ENCODE results near the gene ITPA.

The ITPA gene

GRCh38 chr20:3227506-3227905, 18.2 kb downstream of the ITPA start:
- no peak for DNase-seq (ENCODE audit: low spot score)
- H3K27ac ChIP-seq: no peak overlapping the region
- no peak overlapping the region for H3K4me3 ChIP-seq
- TF ChIP-seq, protein P1, sequence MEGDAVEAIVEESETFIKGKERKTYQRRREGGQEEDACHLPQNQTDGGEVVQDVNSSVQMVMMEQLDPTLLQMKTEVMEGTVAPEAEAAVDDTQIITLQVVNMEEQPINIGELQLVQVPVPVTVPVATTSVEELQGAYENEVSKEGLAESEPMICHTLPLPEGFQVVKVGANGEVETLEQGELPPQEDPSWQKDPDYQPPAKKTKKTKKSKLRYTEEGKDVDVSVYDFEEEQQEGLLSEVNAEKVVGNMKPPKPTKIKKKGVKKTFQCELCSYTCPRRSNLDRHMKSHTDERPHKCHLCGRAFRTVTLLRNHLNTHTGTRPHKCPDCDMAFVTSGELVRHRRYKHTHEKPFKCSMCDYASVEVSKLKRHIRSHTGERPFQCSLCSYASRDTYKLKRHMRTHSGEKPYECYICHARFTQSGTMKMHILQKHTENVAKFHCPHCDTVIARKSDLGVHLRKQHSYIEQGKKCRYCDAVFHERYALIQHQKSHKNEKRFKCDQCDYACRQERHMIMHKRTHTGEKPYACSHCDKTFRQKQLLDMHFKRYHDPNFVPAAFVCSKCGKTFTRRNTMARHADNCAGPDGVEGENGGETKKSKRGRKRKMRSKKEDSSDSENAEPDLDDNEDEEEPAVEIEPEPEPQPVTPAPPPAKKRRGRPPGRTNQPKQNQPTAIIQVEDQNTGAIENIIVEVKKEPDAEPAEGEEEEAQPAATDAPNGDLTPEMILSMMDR (IDR thresholded peaks at IDR 0.05): no peak

DNA sequence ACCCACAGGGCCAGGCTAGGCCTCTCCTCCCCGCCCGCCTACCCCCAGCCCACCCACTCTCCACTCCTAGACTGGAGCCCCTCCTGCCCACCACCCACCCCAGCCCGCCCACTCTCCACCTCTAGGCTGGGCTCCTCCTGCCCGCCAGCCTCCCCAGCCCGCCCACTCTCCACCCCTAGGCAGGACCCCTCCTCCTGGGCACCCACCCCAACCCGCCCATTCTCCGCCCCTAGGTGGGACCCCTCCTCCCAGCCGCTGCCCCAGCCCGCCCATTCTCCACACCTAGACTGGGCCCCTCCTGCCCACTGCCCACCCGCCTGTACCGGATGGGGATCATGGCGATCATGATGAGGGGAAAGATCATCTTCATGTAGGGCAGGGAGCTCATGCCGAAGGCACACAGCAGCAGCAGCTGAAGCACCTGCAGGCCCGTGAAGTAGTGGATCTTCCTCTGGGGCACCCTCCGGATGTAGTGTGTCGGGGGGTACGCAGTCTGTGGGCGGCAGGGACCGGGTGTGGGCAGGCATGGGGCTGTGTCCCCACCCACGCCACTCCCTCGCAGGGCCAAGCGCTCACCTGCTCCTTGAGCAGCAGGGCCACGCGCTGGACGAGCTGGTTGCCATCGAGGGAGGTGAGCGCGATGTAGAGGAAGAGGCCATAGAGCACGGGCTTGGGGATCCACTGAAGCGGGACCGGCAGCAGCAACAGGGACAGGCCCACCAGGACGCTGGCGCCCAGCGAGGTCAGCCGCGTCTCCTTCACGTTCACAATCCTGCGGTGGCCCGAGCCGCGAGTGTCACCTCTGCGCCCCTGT, 18.8 kb downstream of the ITPA start:
- no peak for DNase-seq (ENCODE audit: low spot score)
- Histone ChIP-seq H3K4me3 (no peak overlapping the region), H3K27ac (no peak overlapping the region)
- TF ChIP-seq, protein P1 (IDR thresholded peaks at IDR 0.05): no peak

- Histone ChIP-seq H3K4me3 (no peak overlapping the region), H3K27ac (no peak overlapping the region)
- TF ChIP-seq, protein P1 (IDR thresholded peaks at IDR 0.05): no peak
- no peak for DNase-seq (ENCODE audit: low spot score)
Observed at GRCh38 chr20:3228750-3229032, 19.4 kb downstream of the ITPA start.

DNA sequence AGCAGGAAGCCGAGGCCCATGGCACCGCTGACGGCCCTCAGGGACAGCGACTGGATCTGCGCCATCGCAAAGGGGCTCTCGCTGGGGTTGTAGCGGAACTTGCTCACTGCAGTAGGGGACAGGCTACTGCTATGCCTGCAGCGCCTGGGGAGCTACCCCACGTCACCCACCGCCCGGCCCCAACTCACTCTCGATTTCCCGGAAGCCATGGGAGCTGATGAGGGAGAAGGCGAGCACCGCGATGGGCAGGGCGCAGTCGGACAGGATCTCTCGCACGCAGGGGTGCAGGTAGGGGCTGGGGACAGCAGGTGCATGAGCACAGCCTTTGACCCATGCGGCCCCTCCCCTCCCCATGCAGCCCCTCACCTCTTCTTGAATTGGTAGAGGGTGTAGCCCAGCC, 19.9 kb downstream of the ITPA start:
- Histone ChIP-seq H3K4me3 (no peak overlapping the region), H3K27ac (no peak overlapping the region)
- TF ChIP-seq, protein P1 (IDR thresholded peaks at IDR 0.05): no peak
- no peak for DNase-seq (ENCODE audit: low spot score)

DNA sequence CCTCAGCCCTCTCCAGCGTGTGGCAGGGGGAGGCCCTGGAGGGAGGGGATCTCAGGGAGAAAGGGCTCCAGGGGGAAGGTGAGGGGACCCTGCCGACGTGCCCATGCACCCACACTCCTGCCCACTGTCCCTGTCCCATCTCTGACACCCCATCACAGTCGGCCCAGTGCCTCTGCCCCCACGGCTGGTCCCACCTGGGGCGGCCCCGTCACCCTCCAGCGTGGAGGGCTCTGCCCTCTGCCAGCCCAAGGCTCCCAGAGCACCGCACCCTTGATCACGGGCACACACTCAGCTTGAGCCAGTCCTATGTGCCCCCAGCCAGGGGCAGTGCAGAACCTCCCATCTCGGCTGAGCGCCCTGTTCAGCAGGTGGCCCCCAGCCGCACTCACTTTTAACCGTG, 20.5 kb downstream of the ITPA start:
- Histone ChIP-seq H3K27ac (no peak overlapping the region), H3K4me3 (no peak overlapping the region)
- no peak for DNase-seq (ENCODE audit: low spot score)
- TF ChIP-seq, protein P1 (IDR thresholded peaks at IDR 0.05): no peak

DNA sequence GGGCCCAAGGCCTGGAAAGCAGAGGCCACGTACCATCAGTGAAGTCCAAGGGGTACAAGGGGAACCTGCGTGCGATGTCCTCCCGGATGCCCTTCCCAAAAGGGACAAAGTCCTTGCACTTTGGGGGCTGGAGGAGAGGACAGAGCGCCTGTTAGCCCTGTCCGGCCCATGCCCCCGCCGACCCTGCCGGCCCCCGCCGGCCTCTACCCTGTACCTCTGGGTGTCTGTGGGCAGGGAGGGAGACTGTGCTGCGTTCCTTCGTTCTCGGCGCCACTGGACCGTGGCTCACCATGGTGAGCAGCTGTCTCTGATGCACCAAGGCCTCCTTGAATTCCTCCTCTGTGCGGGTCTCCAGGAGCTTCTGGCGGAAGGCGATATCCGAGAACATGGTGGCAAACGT, 21.8 kb downstream of the ITPA start:
- TF ChIP-seq, protein P1 (IDR thresholded peaks at IDR 0.05): no peak
- Histone ChIP-seq H3K4me3 (no peak overlapping the region), H3K27ac (no peak overlapping the region)
- DNase-seq (ENCODE audit: low spot score): no peak

DNA sequence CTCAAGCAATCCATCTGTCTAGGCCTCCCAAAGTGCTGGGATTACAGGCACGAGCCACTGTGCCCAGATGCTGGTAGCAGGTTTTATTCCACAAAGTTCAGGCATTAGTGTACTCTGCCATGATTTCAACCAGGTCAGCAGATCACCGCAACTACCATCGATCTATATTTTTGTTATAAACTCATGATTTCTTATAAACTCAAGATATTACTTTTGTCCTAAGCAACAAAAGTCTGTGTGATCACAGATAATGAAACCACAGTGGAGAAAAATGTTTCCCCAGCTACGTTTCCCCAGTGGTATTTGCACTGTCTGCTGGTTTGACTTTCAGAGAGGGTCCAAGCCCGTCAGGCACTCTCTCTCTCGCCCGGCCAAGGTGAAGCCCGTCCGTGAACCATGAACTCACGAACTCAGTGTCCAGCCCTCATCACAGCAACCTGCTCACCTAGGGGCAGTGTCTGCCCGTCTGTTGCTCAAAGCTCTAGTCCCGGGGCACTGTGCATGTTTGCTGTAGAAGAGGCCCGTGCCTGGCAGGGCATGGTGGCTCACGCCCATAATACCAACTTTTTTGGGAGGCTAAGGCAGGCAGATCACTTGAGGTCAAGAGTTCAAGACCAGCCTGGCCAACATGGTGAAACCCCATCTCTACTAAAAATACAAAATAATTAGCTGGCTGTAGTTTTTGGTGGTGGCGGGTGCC, 22.7 kb downstream of the ITPA start:
- TF ChIP-seq, protein P1 (IDR thresholded peaks at IDR 0.05): no peak
- no peak for DNase-seq (ENCODE audit: low spot score)
- Histone ChIP-seq H3K4me3 (no peak overlapping the region), H3K27ac (no peak overlapping the region)

Measured in coronary artery (tissue), 2 donors.